HG02840 (cell line): ENCODE results near the gene ZCCHC24.
"Not testable (repeated sequence)": the region's sequence is repeated elsewhere in the genome, so short reads cannot be mapped to it uniquely, and the experiment has no call there.

ENCODE experiments used
- ATAC-seq: cut with Tn5 transposase; IDR thresholded peaks from one replicate; pipeline ENCODE4 v1.9.1; 2021; ENCODE audit warnings: mild to moderate bottlenecking, moderate library complexity, moderate number of reproducible peaks; ENCODE audit not compliant: unreplicated experiment, low FRiP score

ZCCHC24 gene

DNA sequence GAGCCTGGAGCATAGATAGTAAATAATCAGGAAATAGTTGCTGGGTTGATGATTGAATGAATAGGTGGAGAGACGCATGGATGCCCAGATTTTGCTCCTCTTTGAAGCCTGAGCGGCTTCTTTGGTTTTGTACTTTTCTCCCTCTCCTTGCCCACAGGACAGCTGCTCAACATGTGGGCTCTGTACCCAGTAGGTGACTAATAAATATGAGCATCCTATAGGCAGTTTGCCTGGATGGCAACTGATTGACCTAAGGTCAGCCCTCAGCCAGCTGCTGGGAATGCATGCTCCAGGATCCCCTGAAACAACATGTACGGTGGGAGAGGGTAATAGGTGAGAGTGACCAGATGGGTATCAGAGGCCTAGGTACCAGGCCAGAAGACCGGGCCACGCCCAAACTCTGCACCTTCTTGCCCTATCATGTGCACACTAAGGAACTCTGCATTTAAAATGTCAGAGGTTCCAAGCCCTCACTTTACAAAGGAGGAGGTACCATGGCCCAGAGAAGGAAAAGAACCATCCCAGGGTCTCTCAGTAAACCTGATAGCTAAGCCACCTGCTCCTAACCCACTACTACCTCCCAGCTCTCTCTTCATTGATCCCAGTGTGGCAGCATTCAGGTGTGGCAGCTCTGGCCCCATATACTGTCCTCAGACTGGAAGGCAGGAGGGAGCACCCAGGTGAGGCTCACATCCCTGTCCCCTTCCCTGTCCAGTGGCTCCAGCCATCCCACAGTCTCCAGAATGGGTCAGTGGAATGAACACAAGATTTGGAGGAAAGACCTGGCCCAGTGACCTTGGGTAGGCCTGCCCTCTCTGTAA, 2.7 kb upstream of the ZCCHC24 start:
- no peak for ATAC-seq

DNA sequence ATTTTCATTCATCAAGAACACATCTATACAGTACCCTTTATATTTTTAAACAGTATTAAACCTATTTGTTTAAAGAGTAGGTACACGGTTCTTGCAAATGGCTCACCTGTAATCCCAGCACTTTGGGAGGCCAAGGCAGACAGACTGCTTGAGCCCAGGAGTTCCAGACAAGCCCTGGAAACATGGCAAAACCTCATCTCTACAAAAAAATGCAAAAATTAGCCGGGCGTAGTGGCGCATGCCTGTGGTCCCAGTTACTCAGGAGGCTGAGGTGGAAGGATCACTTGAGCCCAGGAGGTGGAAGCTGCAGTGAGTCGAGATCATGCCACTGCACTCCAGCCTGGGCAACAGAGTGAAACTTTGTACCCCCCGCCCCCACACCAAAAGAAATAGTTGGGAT, 1.8 kb upstream of the ZCCHC24 start:
- not testable (repeated sequence) for ATAC-seq

DNA sequence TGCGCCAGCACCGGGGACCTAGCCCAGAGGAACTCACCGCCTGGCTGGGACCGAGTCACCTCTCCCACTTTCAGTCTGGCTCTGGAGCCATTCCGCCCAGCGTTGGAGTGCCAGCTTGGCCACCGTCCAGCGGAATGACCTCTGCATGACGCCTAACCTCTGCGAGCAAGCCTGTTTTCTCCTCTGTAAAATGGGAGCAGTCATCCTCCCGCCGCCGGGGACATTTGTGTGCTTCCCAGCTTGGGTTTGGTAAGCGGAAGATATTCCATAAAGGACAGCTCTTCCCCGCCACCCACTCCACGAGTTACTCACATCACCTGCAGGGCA, 1.3 kb upstream of the ZCCHC24 start:
- ATAC-seq: no peak

DNA sequence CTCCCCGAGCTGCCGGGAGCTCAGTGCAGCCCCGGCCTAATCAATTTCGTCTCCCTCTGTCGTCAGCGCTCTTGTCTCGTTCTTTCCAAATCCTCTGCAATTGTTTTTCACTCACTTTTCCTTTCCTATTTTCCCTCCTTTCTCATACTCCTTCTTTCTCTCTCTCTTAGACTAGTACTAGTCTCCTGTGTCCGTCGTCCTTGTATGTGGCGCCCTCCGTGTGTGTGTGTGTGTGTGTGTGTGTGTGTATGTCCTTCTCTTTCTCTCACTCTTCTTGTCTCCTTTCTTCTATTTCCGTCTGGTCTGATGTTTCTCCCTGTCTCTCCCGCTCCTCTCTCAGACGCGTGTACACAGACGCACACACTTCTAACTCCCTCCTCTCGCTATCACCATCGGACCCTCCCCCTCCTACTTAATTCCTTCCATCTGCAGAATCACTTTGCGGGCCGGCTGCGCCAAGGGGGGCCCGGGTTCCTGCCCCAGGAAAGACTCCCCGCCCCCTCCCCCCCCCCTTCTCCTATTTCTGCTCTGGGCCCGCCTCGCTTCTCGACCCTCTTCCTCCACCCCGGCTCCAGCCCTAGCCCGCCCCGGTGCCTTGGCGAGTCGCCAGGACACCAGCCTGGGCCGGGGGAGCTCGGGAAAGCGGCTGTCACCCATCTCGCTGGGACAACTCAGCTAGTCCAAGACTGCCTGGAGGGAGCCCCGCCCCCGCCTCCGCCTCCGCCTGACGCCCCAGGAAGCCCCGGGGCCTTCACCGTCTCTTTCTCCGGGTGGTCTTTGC, 743 bp upstream of the ZCCHC24 start:
- ATAC-seq: peak; percentile 10

DNA sequence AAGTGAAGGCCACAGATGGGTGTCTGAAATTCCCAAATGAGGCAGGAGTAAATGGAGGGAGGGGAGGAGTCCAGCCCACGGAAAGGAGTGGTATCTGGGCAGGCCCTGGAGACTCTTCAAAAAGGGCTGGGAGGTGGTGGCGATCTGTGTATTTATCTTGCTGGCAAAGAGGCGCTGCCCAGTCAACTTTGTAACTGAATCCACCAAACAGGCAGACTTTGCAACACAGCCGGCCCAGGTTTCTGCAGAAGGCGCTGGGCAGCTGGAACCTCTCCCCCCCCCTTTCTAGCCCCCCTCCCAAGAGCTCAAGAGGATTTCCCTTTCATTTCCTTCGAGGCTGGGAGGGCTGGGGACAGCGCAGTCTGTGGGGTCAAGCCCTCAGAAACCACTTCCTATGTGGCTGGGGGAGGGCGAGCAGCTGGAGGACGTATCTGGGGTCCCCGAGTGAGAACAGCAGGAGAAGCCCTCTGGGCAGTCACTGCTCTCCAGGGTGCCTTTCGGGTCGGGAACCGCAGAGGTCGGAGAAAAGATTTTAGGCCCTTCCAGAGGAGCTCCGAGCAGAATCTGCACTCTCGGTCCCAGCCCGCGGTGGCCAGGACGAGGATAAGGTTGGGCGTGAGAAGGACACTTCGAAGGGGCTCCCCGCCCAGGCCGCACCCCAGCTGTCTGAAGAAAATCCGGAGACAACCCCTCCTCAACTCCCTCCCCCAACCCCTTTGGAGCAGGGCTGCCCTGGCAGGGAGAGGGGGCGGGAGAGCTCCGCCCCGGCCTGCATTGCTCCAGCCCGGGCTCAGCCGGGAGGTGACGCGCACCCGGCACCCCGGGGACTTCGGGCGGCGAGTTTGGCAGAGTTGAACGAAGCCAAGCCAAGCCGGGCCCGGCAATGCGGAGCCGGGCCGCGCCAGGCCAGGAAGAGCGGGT, 965 bp downstream of the ZCCHC24 start:
- ATAC-seq: peak; percentile 12

DNA sequence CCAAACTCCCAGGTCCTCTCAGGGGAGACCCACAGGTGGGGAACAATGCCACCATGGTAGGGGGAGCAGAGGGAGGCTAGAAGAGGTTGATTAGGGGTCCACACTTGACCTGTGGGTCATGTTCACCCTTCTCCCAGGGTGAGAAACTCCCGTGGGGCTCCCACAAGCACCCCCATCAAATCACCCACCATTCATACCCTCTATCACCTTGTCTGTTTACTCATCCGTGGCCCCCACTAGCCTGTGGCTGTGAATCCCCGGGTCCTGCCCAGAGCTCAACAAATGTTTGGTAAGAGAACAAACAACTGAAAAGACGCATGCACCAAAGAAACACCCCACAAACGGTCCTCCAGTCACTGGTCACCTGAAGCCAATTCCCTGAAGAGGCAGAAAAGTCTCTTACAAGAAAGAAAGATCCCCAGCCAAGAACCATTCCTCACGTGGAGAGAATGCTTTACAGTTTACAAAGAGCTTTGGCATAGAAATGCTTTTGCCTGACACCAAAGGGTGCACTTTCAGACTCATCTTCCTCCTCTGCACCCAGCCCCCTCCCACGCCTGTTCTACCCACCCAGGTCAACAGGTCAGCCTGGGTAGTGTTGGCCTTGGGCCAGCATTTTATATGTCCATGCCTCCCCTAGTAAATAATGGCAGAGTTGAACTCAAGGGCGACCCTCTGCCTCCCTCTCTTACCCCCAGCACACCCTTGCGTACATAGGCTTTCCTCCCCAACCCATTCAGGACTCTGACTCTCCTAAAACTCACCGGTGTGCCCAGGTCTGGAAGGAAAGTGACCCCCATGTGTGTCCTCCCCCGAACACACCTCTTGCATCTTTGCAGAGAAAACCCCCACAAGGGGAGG, 1.9 kb downstream of the ZCCHC24 start:
- ATAC-seq: no peak

DNA sequence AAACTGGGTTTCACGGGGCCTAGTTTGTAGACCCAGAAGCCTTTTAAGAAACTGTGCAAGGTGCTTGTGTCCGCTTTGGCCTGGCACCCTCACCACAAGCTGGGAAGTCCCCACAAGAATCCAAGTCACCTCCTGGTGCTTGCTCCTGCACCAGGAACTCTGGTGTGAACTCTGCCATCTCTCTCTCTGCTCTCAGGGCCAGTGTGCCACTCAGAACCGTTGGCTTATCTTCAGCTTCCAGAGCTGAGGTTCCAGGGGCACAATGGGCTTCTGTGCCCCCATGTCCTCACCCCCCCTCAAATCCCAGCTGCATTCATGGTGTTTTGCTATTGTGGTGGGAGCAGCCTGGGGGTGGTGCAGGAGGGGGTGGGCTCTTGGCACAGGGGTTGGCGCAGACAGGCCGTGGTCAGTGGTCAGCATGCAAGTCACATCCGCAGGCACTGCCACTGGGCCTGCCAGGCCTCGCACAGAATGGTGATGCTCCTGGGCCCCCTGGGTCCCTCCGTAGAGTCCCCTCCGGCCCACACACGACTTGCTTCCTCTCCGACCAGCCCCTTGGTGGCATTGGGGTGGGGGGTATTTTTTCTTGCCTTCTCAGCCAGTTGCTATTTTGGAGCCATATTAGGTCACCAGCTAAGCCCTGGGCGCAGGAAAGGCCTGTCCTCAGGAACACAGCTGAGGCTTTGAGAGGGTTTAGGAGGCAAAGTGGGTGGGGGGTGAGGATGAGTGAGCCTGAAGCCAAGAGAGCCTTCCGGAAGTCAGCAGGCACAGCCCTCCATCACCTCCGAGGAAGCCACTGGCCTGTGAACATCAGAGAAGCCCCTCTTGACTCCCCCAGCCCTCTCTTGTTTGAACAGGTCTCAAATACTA, 3.0 kb downstream of the ZCCHC24 start:
- no peak for ATAC-seq

DNA sequence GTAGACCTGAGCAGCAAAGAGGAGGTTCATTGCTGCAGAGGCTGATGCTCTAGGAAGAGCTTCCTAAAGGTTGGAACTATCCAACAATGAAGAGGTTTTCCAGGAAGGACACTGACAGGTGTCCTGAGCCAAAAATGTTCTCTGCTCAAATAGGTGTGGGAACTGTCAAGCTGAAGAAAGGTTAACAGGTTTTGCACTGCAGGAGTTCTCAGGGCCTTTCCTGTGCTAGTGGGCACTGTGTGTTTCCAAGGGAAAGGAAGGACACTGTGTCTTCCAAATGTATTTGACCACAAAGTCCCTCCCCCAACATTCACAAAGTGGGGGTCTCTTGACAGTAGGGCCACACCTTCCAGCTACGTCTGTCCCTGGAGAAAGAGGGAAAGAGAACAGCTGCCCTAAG, 4.0 kb downstream of the ZCCHC24 start:
- ATAC-seq: no peak

DNA sequence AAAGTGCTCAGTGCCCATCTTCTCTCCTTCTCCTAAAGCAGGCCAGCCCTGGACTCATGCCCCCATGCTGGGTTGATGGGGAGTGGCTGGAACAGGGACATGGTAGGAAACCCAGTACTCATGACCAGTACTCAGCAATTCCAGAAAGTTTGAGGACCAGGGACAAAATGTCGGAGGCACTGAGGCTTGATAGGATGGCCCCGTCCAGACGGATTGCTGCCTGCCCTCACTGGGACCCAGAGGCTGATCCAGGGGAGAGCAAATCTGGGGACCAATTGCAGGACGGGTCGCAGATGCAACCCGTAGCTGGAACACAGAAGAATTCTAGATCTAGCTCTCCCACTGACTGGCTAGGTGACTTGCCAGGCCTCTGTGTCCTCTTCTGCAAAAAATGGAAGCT, 5.1 kb downstream of the ZCCHC24 start:
- no peak for ATAC-seq

DNA sequence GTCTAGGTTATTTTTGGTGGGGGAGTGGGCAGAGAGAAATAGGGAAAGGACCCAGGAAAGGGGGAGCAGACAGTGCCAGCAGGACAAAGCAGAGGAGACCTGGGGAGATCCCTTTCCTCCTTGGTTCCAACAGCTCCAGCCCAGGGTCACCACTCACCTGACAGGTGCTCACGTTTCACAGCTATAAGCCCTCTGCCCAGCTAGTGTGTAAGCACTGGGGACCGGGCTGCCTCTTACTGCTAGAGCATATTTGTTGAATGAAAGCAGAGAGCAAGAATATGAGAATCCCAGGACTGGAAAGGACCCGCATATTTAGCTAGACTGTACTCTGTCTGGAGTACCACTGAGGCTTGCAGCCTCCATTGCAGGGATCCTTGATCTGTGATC, 6.7 kb downstream of the ZCCHC24 start:
- ATAC-seq: no peak

DNA sequence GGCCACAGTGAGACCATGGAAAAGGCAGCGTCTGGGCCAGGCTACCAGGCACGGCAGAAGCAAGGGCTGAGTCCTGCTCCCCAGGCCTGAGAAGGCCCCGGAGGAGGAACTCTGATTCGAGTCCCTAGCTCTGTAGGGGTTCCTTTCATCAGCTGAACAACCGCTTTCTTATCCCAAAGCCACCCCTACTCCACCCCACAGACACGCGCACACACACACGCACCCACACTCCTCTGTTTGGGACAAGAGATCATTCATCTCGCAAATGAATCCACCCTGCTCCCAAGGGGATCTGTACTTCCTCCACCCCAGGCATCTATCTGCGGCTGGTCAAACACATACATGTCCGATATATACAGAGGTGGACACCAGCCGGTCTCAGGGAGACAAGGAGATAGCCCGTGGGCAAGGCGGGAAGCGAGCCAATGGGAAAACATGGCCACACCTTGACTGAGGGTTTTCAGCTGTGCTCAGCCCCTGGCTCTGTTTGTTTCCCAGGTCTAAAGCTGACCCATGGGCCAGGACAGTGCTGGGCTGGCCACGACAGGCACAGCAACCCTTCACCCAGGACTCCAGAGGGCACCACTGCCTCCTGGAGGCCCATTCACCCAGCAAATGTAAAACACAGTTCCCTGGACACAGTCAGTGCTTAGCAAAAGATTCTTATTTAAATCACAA, 7.3 kb downstream of the ZCCHC24 start:
- no peak for ATAC-seq

DNA sequence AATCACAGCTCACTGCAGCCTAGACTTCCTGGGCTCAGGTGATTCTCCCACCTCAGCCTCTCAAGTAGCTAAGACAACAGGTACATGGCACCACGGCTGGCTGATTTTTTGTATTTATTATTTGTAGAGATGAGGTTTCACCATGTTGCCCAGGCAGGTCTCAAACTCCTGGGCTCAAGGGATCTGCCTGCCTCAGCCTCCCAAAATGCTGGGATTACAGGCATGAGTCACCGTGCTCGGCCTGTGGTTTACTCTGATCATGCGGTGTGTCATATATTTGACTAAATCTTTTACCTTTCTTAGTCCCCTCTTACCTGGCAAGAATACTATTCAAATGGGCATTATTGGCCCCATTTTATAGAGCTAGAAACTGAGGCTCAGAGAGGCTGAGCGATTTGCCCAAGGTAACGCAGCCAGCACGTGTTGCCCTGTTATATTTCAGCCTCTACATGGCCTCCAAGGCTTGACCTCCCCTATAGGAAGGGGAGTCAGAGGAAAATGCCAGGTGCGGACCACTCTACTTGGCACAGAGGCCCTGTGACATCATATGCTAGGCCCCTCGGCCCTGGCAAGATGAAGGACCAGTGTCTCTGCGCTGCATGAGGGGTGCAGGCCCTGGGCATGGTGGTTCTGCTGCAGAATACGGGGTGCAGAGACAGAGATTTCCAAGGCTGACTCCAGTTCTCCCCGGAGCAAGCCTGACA, 8.2 kb downstream of the ZCCHC24 start:
- ATAC-seq: no peak

DNA sequence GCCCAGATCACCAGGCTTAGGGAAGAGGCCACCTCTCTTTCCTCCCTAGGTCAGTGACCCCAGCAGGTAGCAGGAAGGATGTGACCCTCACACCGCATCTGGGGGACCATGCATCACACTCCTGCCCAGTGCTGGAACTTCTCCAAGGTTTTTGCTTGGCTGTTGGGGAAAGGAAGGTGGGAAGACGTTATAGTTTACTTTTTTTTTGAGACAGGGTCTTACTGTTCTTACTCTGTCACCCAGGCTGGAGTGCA, 8.6 kb downstream of the ZCCHC24 start:
- no peak for ATAC-seq

DNA sequence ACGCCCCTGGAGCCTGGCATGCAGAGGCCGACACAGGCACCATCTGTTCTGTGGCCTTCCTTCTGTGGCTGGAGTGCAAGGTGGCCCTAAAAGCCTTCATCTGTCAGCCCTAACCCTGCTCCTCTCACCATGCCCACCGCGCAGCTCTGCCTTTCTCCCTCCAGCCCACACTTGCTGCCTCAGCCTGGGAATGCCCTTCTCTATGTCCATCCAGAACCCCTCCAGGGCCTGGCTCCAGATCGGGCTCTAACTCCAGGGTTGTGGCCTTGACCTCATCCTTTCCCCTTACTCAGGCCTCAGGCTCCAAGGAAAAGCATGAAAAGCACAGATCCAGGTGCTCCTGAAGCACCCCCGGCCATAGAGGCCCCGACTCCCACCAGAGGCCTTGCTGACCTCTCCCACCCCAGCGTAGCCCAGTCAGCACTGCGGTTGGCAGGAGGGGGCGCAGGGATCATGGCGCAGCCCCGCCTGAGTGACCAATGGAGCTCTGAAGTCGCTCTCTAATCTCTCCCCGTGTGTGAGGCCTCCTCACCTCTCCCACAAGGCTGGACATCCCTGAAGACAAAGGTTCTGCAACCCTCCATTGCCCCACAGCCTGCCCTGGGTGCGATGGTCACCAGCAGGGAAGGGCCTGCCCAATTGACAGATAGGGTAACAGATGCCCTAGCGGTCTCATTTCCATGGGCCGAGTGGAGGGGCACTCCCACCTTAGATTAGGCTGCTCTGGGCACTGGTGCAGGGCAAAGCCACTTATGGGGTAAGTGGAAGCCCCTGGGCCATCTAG, 9.2 kb downstream of the ZCCHC24 start:
- no peak for ATAC-seq

DNA sequence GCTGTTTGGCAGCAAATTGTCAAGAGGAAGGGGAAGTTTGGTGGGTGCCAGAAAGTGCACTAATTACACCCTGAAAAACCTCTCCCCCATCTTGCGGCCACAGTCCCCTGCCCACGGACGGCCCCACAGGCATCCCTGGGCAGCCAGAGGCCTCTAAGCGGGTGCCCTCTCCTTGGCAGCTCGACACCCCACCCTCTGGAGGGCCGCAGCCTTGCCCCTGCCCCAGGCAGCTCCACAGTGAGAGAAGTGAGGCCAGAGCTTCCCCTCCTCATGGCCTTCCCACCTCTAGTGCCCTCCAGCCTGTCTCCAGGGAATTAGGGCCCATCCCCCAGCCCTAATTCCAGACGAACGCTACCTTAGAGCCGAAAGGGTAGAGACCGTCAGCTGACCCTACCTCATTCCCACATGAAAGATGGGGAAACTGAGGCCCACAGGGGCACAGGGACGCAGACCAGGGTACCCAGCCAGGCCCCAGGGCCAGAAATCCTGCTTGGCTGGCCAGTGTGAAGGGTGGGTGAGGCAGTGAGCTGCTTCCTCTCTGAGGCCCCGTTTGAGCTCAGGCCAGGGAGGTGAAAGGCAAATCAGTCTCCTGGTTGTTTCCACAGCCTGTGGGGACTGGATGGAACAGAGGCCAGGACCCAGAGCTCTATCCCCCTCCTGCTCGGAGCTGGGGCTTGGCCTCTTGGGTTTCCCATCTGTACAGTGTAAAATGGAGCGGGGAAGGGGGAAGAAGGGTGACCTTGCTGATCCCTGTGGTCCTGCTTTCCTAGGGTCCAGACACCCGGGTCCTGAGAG, 10.0 kb downstream of the ZCCHC24 start:
- no peak for ATAC-seq

DNA sequence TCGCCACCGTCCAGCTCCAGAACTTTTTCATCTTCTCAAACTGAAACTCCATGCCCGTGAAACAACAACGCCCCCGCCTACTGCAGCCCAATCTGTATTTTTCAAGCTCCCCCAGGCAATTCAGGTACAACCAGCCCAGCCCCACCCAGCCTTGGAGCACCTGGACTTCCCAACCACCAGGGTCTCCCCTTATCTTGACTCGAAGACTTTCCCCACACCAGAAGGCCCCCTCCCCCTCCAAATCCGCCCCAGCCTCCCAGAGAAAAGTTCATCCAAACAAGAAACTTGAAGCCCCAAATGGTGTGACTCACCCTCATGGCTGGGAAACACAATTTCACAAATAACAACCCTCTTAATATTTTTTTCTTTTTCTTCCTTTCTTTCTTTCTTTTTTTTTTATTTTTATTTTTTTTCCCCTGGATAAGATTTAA, 10.6 kb downstream of the ZCCHC24 start:
- no peak for ATAC-seq

DNA sequence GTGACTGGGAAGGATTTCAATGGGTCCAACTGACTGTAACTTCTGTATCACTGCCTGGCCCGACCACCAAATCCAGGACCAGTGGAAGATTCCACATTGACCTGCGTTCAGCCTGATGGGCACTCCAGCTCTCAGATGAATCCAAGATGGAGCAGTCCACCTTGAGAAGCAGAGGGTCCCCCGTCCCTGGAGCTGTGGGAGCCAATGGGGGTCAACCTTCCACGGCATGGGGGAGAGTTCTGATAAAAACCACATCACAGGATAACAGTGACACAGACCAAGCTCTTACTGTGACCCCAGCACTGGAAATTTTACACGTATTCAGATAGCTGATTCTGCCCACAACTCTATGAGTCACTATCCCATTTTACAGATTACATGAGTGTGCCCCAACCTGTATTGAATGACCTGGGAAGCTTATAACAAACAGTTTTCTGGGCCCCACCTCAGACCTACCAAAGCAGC, 11.2 kb downstream of the ZCCHC24 start:
- ATAC-seq: no peak
